Spleen (tissue), 11 donors: ENCODE data around the gene BMPER. TPM values are rescaled to one million over a fixed set of nuclear protein-coding genes. Genes with fewer than 3 reads are reported as not detected.
A peak's percentile ranks its signal among the peaks of the same experiment; 100 is the strongest.

Experiments used
- DNase-seq: peaks from one replicate; pipeline ENCODE4 v3.0.0-alpha.2; 2020
- H3K27ac ChIP-seq, 8 donors: fragments of 200-600 bp; sonication (generic) in 7 of 8; 1 replicate in 4 of 8; 2 replicates in 4 of 8; pipeline versions ENCODE4 v1.5.0 to v1.8.0; 2016 to 2021; ENCODE audit warnings: inconsistent platforms in 4 of 8, mild to moderate bottlenecking in 4 of 8, moderate library complexity in 1 of 8
- H3K27me3 ChIP-seq, 7 donors: fragments of 200-600 bp; sonication (generic) in 6 of 7; replicated peaks in 1 of 7; 1 replicate in 4 of 7; 2 replicates in 3 of 7; pipeline versions ENCODE4 v1.5.0 to v1.8.0; 2016 to 2021; ENCODE audit warnings: inconsistent platforms in 3 of 7, mild to moderate bottlenecking in 1 of 7
- H3K36me3 ChIP-seq, 6 donors: fragments of 200-600 bp; sonication (generic) in 5 of 6; 1 replicate in 4 of 6; 2 replicates in 2 of 6; pipeline versions ENCODE4 v1.5.0 to v1.8.0; 2016 to 2021; ENCODE audit warnings: inconsistent platforms in 2 of 6
- H3K4me1 ChIP-seq, 6 donors: fragments of 200-600 bp; sonication (generic) in 5 of 6; 1 replicate in 3 of 6; 2 replicates in 3 of 6; pipeline versions ENCODE4 v1.5.0 to v1.8.0; 2016 to 2021; ENCODE audit warnings: inconsistent platforms in 3 of 6
- H3K4me3 ChIP-seq, 8 donors: fragments of 200-600 bp; sonication (generic) in 7 of 8; 1 replicate in 4 of 8; 2 replicates in 4 of 8; pipeline versions ENCODE4 v1.5.0 to v1.8.0; 2016 to 2021; ENCODE audit warnings: inconsistent platforms in 4 of 8, mild to moderate bottlenecking in 4 of 8, moderate library complexity in 2 of 8
- H3K9me3 ChIP-seq, 8 donors: fragments of 200-600 bp; sonication (generic) in 7 of 8; 1 replicate in 4 of 8; 2 replicates in 4 of 8; pipeline versions ENCODE4 v1.5.0 to v1.8.0; 2016 to 2021; ENCODE audit warnings: inconsistent platforms in 4 of 8
- CTCF ChIP-seq, 11 experiments: fragments of 200-600 bp in 7 of 11; fragments of 450-650 bp in 4 of 11; sonication (generic) in 4 of 11; IDR thresholded peaks in 8 of 11; conservative IDR thresholded peaks in 3 of 11; 1 replicate in 7 of 11; 2 replicates in 4 of 11; pipeline versions ENCODE4 v1.4.0 to v1.8.0; 2016 to 2021; ENCODE audit warnings: antibody characterized with exemption in 11 of 11, inconsistent platforms in 4 of 11, mild to moderate bottlenecking in 1 of 11
- POLR2A ChIP-seq, 3 donors: fragments of 450-650 bp; IDR thresholded peaks; one replicate each; pipeline ENCODE4 v1.5.1; 2017; ENCODE audit warnings: antibody characterized with exemption in 3 of 3, mild to moderate bottlenecking in 1 of 3
- POLR2AphosphoS5 ChIP-seq, 3 donors: sonication (generic); formaldehyde crosslinking; IDR thresholded peaks; one replicate each; pipeline ENCODE4 v1.5.1; 2017; ENCODE audit warnings: antibody characterized with exemption in 3 of 3
- WGBS, 5 donors: extraction: QIAGEN DNeasy Blood & Tissue Kit in 3 of 5; methylation state at CpG; one replicate each; pipeline versions ENCODE4 v1.1.5 to v1.1.7; 2013 to 2018; 5-methylcytosine and 5-hydroxymethylcytosine counted together
- intact Hi-C: fragments of 100-400 bp; cut with DNase I; formaldehyde crosslinking; loops from one replicate; pipeline ENCODE4 v1.15.0; 2023; ENCODE audit warnings: low total_unique reads
- polyA plus RNA-seq, 3 donors: library from polyadenylated mRNA; stranded (reverse); fragments of 200-250 nt; gene quantifications; one replicate each; pipeline ENCODE4 v1.2.1, GENCODE V29; 2013
- total RNA-seq, 7 donors: library from RNA; depleted of rRNA in 3 of 7; stranded (reverse); fragments of >200 nt in 3 of 7; fragmentation: NEBNext Ultra II Directional in 4 of 7; extraction: Animal tissue kit (Norgen Biotek cat#: 25700) in 4 of 7; gene quantifications; one replicate each; pipeline versions ENCODE4 v1.1.0 to v1.2.1, GENCODE V29; 2016 to 2021
- donor health status: healthy with polysubstance abuse.
- donor health status: DM: no; HTN: no; CAD: no; lungs with moderate emphysema.
- donor health status: DM: no; HTN: no; CAD: no.
- donor health status: Bipolar disorder and iron deficiency.
- donor health status: healthy.
- donor health status: DM: no; HTN: no; CAD: no.
- donor health status: DM: yes; HTN: yes; CAD: no.

The BMPER gene
- total and polyA plus RNA-seq, 10 donors, result 0.14 to 4.4 (median 2.1) TPM

GRCh38 chr7:33892945-33893344 is 12.4 kb upstream of the BMPER start:
- no peak for DNase-seq
- TF ChIP-seq CTCF (IDR thresholded peaks at IDR 0.05 in 8 of 11, conservative IDR thresholded peaks at IDR 0.05 in 3 of 11), result no peak
- no peak for TF ChIP-seq POLR2AphosphoS5 (IDR thresholded peaks at IDR 0.05)
- TF ChIP-seq POLR2A (IDR thresholded peaks at IDR 0.05), result no peak
- Histone ChIP-seq H3K27me3 (peaks cover 0 to 4% (median 0%) of the 10 kb centered on the region in 7 donors), H3K4me3 (no peak overlapping the region), H3K9me3 (peaks cover 0 to 4% (median 0%) of the 10 kb centered on the region in 8 donors), H3K4me1 (peaks cover 0 to 12% (median 9%) of the 10 kb centered on the region in 6 donors), H3K36me3 (no peaks in the 10 kb centered on the region), H3K27ac (no peak overlapping the region)
- 61 to 75% (median 73%) methylated on average over 4 of the region's 4 CpGs for WGBS, 5 donors
- intact Hi-C loops, result loop anchor here (10.0 kb wide), 1 partner anchor 648 kb away; no protein-coding TSS in a partner anchor

GRCh38 chr7:33893377-33893776 is 12.0 kb upstream of the BMPER start:
- Histone ChIP-seq H3K4me3 (no peak overlapping the region), H3K36me3 (no peaks in the 10 kb centered on the region), H3K27ac (no peak overlapping the region), H3K9me3 (peaks cover 0 to 4% (median 0%) of the 10 kb centered on the region in 8 donors), H3K27me3 (peaks cover 0 to 5% (median 0%) of the 10 kb centered on the region in 7 donors), H3K4me1 (peaks cover 0 to 12% (median 9%) of the 10 kb centered on the region in 6 donors)
- DNase-seq, result no peak
- intact Hi-C loops, result loop anchor here (10.0 kb wide), 1 partner anchor 649 kb away; no protein-coding TSS in a partner anchor
- no peak for TF ChIP-seq POLR2AphosphoS5 (IDR thresholded peaks at IDR 0.05)
- no peak for TF ChIP-seq CTCF (IDR thresholded peaks at IDR 0.05 in 8 of 11, conservative IDR thresholded peaks at IDR 0.05 in 3 of 11)
- no peak for TF ChIP-seq POLR2A (IDR thresholded peaks at IDR 0.05)
- WGBS, 5 donors, result 70 to 89% (median 80%) methylated on average over 4 of the region's 4 CpGs

- 20 to 22% (median 20%) methylated on average over 17 of the region's 17 CpGs for WGBS, 5 donors
Measured at GRCh38 chr7:33895025-33895804, 10.1 kb upstream of the BMPER start.

More at GRCh38 chr7:33895025-33895804, 10.1 kb upstream of the BMPER start:
- Histone ChIP-seq H3K9me3 (peaks cover 0 to 4% (median 0%) of the 10 kb centered on the region in 8 donors), H3K4me3 (peak overlapping the region in 1 of 8 donors; percentile 16), H3K4me1 (peaks cover 0 to 12% (median 9%) of the 10 kb centered on the region in 6 donors), H3K27ac (no peak overlapping the region), H3K36me3 (no peaks in the 10 kb centered on the region), H3K27me3 (peaks cover 0 to 18% (median 0%) of the 10 kb centered on the region in 7 donors)
- peak; percentile 93 for DNase-seq
- intact Hi-C loops, result loop anchor here (10.0 kb wide), 1 partner anchor 650 kb away; no protein-coding TSS in a partner anchor
- TF ChIP-seq POLR2AphosphoS5 (IDR thresholded peaks at IDR 0.05) (peak; percentile 28 to 59 (median 54)), POLR2A (IDR thresholded peaks at IDR 0.05) (no peak), CTCF (IDR thresholded peaks at IDR 0.05 in 8 of 11, conservative IDR thresholded peaks at IDR 0.05 in 3 of 11) (peak; percentile 41 to 95 (median 84))
